Endothelial cell of umbilical vein (primary cell): ENCODE measurements around the gene CNKSR3. TPM values are rescaled to one million over a fixed set of nuclear protein-coding genes. Genes with fewer than 3 reads are reported as not detected.

ENCODE experiments used
- BruUV-seq: library from RNA; stranded (reverse); fragments of 400-500 nt; replicated peaks from 2 replicates; lab custom pipeline; 2021; lab: Mats Ljungman, UMichigan
- CTCF ChIA-PET: fragments of 300-600, 350-600 bp; sonication (Branson Sonifier 250); formaldehyde crosslinking; loops from one replicate; lab custom pipeline; 2021; ENCODE audit warnings: antibody characterized with exemption, inconsistent platforms; lab: Charles Lee
- POLR2A ChIA-PET: fragments of 300-600, 350-600 bp; sonication (Branson Sonifier 250); formaldehyde crosslinking; loops from one replicate; lab custom pipeline; 2021; ENCODE audit warnings: antibody characterized with exemption, inconsistent platforms; lab: Charles Lee
- DNase-seq: peaks from one replicate; pipeline ENCODE4 v3.0.0-alpha.2; 2011; ENCODE audit warnings: low read depth, low spot score
- FAIRE-seq: peaks from 2 replicates; lab custom pipeline; 2011; peaks lifted over from hg19 to GRCh38; lab: Jason Lieb, UNC
- H2AFZ ChIP-seq: 2 replicates; pipeline ENCODE4 v1.6.0; 2012; ENCODE audit warnings: low read depth, low read length, control low read depth, inconsistent platforms
- H3K27ac ChIP-seq: 2 replicates; pipeline ENCODE4 v1.5.1; 2011; ENCODE audit warnings: low read depth, mild to moderate bottlenecking, control low read depth, low read length, moderate library complexity; ENCODE audit not compliant: insufficient read depth
- H3K27me3 ChIP-seq, 2 experiments: 2 replicates each; pipeline versions ENCODE4 v1.6.0 to v1.6.1; 2011; ENCODE audit warnings: low read length in 2 of 2, mixed read lengths in 1 of 2; ENCODE audit not compliant: control insufficient read depth in 2 of 2, insufficient read depth in 2 of 2
- H3K36me3 ChIP-seq, 2 experiments: 2 replicates in 1 of 2; 3 replicates in 1 of 2; pipeline ENCODE4 v1.5.1; 2011; ENCODE audit warnings: low read length in 2 of 2, mild to moderate bottlenecking in 1 of 2, moderate library complexity in 1 of 2; ENCODE audit not compliant: control insufficient read depth in 2 of 2, insufficient read depth in 2 of 2; ENCODE audit errors: extremely low read depth in 1 of 2
- H3K4me1 ChIP-seq: 3 replicates; pipeline ENCODE4 v1.5.1; 2011; ENCODE audit warnings: mild to moderate bottlenecking, low read length; ENCODE audit not compliant: control insufficient read depth, insufficient read depth; ENCODE audit errors: extremely low read depth
- H3K4me2 ChIP-seq: 2 replicates; pipeline ENCODE4 v1.6.1; 2011; ENCODE audit warnings: low read length, control low read depth, mixed read lengths; ENCODE audit not compliant: insufficient read depth
- H3K4me3 ChIP-seq, 3 experiments: fragments of 200-600 bp in 1 of 3; sonication (generic), shearing (Covaris generic) in 1 of 3; replicated peaks in 1 of 3; 2 replicates each; pipeline ENCODE4 v1.5.1; 2011 to 2016; ENCODE audit warnings: control low read depth in 3 of 3, low read length in 3 of 3, mild to moderate bottlenecking in 2 of 3, inconsistent platforms in 1 of 3, low read depth in 1 of 3, moderate library complexity in 1 of 3; ENCODE audit not compliant: insufficient read depth in 1 of 3
- H3K79me2 ChIP-seq: 2 replicates; pipeline ENCODE4 v1.6.0; 2012; ENCODE audit warnings: low read length, inconsistent platforms; ENCODE audit not compliant: control insufficient read depth, insufficient read depth
- H3K9ac ChIP-seq: replicated peaks from 2 replicates; pipeline ENCODE3; 2011; ENCODE audit warnings: low read length, control low read depth; ENCODE audit not compliant: insufficient read depth; ENCODE audit errors: extremely low read depth
- H3K9me1 ChIP-seq: replicated peaks from 3 replicates; pipeline ENCODE4 v1.6.0; 2011; ENCODE audit warnings: mild to moderate bottlenecking, low read length; ENCODE audit not compliant: control insufficient read depth, insufficient read depth; ENCODE audit errors: extremely low read depth
- H3K9me3 ChIP-seq: replicated peaks from 2 replicates; pipeline ENCODE4 v1.5.1; 2012; ENCODE audit warnings: low read length, inconsistent platforms; ENCODE audit not compliant: control insufficient read depth, insufficient read depth
- H4K20me1 ChIP-seq: replicated peaks from 2 replicates; pipeline ENCODE3; 2011; ENCODE audit warnings: mild to moderate bottlenecking, low read length; ENCODE audit not compliant: control insufficient read depth, insufficient read depth; ENCODE audit errors: extremely low read depth
- EZH2 ChIP-seq: IDR thresholded peaks from 2 replicates; pipeline ENCODE4 v1.6.1; 2012; ENCODE audit warnings: borderline replicate concordance, low read depth, mild to moderate bottlenecking, moderate library complexity, low read length, inconsistent platforms; ENCODE audit not compliant: severe bottlenecking
- FOS ChIP-seq: IDR thresholded peaks from 2 replicates; pipeline ENCODE4 v1.6.1; 2011; ENCODE audit warnings: mild to moderate bottlenecking, low read length, moderate library complexity, borderline replicate concordance; ENCODE audit not compliant: insufficient read depth
- GATA2 ChIP-seq: IDR thresholded peaks from 2 replicates; pipeline ENCODE4 v1.7.0; 2011; ENCODE audit warnings: low read depth, mild to moderate bottlenecking, moderate library complexity, mixed read lengths, low read length; ENCODE audit not compliant: insufficient read length, insufficient read depth
- JUN ChIP-seq: IDR thresholded peaks from 2 replicates; pipeline ENCODE4 v1.6.1; 2011; ENCODE audit warnings: borderline replicate concordance, low read depth; ENCODE audit not compliant: insufficient read length, insufficient read depth
- MYC ChIP-seq: IDR thresholded peaks from one replicate; pipeline ENCODE4 v1.6.1; 2011; ENCODE audit warnings: mild to moderate bottlenecking, low read depth, low read length
- POLR2A ChIP-seq: IDR thresholded peaks from 2 replicates; pipeline ENCODE4 v1.6.1; 2012; ENCODE audit warnings: low read depth, mild to moderate bottlenecking, control low read depth, low read length
- POLR2AphosphoS5 ChIP-seq: IDR thresholded peaks from 2 replicates; pipeline ENCODE4 v1.6.1; 2012; ENCODE audit warnings: low read depth, mild to moderate bottlenecking, control low read depth, low read length, moderate library complexity; ENCODE audit not compliant: insufficient read depth
- dilution Hi-C: fragments of 300-500 bp; cut with MboI; formaldehyde crosslinking; loops from one replicate; pipeline ENCODE4 v1.15.0; 2019; ENCODE audit warnings: low sequenced_read_pairs; ENCODE audit not compliant: extremely low pct_ligation_motif_present
- intact Hi-C: fragments of 100-400 bp; cut with micrococcal nuclease; formaldehyde crosslinking; loops from one replicate; pipeline ENCODE4 v1.10.0; 2022
- polyA plus RNA-seq, 4 experiments: library from polyadenylated mRNA; depleted of rRNA in 3 of 4; stranded (reverse) in 3 of 4; unstranded in 1 of 4; fragments of >200 nt; gene quantifications; 2 replicates each; pipeline versions ENCODE4 v1.2.1 to v1.2.3, GENCODE V29; 2011 to 2012; ENCODE audit warnings: missing spikeins in 1 of 4
- total RNA-seq: library from RNA; stranded (reverse); gene quantifications from 2 replicates; pipeline ENCODE4 v1.2.3, GENCODE V29; 2021
- TF ChIP-seq, protein P1 (sequence below), 2 donors: IDR thresholded peaks; 1 replicate in 1 of 2; 2 replicates in 1 of 2; pipeline ENCODE4 v1.5.1; 2011; ENCODE audit warnings: low read length in 2 of 2, mild to moderate bottlenecking in 2 of 2, moderate library complexity in 2 of 2, control low read depth in 1 of 2, inconsistent platforms in 1 of 2, low read depth in 1 of 2; ENCODE audit not compliant: insufficient read depth in 1 of 2; ENCODE audit errors: extremely low read depth in 1 of 2
- TF ChIP-seq, protein P2 (sequence below): IDR thresholded peaks from 2 replicates; pipeline ENCODE4 v1.6.1; 2011; ENCODE audit not compliant: insufficient read depth, insufficient read length

The CNKSR3 gene
- total and polyA plus RNA-seq, 2 donors (not counting 3 experiments of a cell fraction or from before 2014, with no cell fraction given) = 2.3 to 15.6 TPM

DNA sequence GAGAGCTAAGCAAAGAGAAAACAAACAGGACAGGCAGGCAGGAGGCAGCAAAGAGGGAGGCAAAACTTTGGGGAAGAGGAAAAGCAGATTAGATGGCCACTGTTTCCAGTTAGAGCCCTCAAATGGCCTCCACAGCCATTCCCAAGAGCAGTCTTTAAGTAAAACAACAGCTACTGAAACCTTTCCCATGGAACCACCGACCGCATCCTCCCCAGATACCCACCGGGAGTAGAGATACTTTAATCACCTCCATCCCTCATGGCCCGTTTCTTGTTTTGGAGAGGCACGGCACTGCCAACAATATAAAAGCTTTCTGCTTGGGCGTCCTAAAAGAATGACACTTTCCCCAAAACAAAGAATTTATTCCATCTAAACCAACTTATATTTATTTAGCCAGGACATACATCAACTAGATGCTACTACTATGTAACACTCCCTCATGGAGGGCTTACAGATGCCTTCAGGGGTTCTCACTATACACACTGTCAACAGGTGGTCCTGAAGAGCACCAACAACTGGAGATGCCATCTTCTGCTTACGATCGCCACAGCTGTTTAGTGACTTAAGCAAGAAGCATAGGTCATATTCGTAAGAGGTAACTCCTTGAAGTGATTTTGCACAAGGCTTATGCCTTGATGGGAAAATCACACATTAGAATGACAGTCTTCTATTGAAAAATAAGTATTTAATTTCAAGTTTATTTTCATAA, 43.4 kb downstream of the CNKSR3 start:
- no peak overlapping the region for H3K4me2 ChIP-seq
- ChIA-PET CTCF (interaction anchor here (1.4 kb wide), 1 partner anchor 33 kb away, joined by 5 read pairs; no protein-coding TSS in a partner anchor), POLR2A (no interaction called here)
- BruUV-seq = no TSS peak
- intact Hi-C loops (no loop called here), dilution Hi-C loops (no loop called here)
- no peaks in the 10 kb centered on the region for H3K9me3 ChIP-seq
- H3K9ac ChIP-seq = no peak overlapping the region
- no peak for DNase-seq
- TF ChIP-seq FOS (no peak), POLR2A (no peak), MYC (no peak), EZH2 (no peak), GATA2 (no peak), JUN (no peak), POLR2AphosphoS5 (no peak)
- TF ChIP-seq, protein P1, sequence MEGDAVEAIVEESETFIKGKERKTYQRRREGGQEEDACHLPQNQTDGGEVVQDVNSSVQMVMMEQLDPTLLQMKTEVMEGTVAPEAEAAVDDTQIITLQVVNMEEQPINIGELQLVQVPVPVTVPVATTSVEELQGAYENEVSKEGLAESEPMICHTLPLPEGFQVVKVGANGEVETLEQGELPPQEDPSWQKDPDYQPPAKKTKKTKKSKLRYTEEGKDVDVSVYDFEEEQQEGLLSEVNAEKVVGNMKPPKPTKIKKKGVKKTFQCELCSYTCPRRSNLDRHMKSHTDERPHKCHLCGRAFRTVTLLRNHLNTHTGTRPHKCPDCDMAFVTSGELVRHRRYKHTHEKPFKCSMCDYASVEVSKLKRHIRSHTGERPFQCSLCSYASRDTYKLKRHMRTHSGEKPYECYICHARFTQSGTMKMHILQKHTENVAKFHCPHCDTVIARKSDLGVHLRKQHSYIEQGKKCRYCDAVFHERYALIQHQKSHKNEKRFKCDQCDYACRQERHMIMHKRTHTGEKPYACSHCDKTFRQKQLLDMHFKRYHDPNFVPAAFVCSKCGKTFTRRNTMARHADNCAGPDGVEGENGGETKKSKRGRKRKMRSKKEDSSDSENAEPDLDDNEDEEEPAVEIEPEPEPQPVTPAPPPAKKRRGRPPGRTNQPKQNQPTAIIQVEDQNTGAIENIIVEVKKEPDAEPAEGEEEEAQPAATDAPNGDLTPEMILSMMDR (IDR thresholded peaks at IDR 0.05; ENCODE audit: extremely low read depth in 1 of 2, insufficient read depth in 1 of 2, low read depth in 1 of 2, low read length in 2 of 2) = no peak
- TF ChIP-seq, protein P2, sequence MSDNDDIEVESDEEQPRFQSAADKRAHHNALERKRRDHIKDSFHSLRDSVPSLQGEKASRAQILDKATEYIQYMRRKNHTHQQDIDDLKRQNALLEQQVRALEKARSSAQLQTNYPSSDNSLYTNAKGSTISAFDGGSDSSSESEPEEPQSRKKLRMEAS = no peak
- no peaks in the 10 kb centered on the region for H3K79me2 ChIP-seq
- no peaks in the 10 kb centered on the region for H3K9me1 ChIP-seq
- H3K4me3 ChIP-seq = no peak overlapping the region
- no peaks in the 10 kb centered on the region for H3K36me3 ChIP-seq
- H3K4me1 ChIP-seq = no peaks in the 10 kb centered on the region
- no peaks in the 10 kb centered on the region for H3K27me3 ChIP-seq
- no peaks in the 10 kb centered on the region for H4K20me1 ChIP-seq
- H2AFZ ChIP-seq = no peak overlapping the region
- H3K27ac ChIP-seq = no peak overlapping the region
- FAIRE-seq = no peak
